BE2C (cell line): ENCODE measurements around the gene PCBP3.

Experiments
- DNase-seq: peaks from one replicate; pipeline ENCODE4 v3.0.0-alpha.2; 2020
- H3K27me3 ChIP-seq: fragments of 250-450 bp; sonication (Bioruptor Pico); 2 replicates; pipeline ENCODE4 v1.5.1; 2020; ENCODE audit warnings: mild to moderate bottlenecking
- H3K36me3 ChIP-seq: fragments of 250-450 bp; sonication (Bioruptor Pico); 2 replicates; pipeline ENCODE4 v1.5.1; 2020; ENCODE audit warnings: mild to moderate bottlenecking
- H3K4me1 ChIP-seq: fragments of 250-450 bp; sonication (Bioruptor Pico); 2 replicates; pipeline ENCODE4 v1.5.1; 2020
- H3K4me3 ChIP-seq: 2 replicates; pipeline ENCODE4 v1.5.1; 2011; ENCODE audit warnings: low read depth, low read length
- H3K9me3 ChIP-seq: fragments of 250-450 bp; sonication (Bioruptor Pico); 2 replicates; pipeline ENCODE4 v1.5.1; 2020
- TF ChIP-seq, protein P1 (sequence below): IDR thresholded peaks from 2 replicates; pipeline ENCODE4 v1.5.1; 2012; ENCODE audit warnings: mild to moderate bottlenecking, low read depth, low read length

PCBP3 gene

DNA sequence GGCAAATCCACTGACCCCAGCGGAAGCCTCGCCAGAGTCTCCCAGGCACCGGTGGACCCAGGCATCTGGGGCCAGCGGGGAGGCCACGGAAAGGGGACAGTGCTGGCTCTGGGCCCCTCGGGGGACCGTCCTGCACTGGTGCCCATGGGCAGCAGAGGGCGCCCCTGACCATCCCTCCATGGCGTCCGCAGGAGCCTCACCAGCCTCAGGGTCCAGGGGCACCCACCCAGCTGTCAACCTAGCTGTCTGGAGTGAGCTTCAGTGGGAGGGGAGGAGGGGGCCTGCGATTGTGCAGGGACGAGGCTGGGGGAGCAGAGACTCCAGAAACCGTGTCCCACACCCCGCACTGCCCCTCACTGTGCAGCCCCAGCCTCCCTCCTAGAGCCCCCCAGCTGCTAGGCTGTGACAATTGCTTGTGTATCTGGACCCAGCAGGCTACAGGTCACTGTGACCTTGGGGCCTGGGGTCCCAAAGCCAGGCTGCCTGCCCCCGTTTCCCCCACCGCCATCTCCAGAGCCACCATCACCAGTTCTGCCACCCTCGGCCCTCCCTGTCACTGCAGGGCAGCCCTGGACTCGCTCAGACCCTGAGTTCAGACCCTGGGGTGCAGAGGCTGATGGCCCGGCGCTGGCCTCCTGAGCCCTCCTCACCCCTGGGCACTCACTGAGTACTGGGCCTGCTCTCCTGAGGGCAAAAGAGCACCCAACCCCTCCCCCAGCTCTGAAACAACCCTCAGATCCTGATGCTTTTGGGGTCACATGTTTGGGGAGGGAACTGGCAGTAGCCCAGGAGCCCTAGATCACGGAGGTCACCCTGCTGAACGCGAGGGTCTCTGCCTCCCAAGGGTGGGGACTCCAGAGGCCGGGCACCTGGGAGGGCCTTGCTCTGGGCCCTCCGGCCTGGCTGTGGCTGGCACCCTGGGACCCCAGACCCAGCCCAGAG lies 327.4 kb downstream of the PCBP3 start:
- no peak overlapping the region for H3K4me3 ChIP-seq
- TF ChIP-seq, protein P1, sequence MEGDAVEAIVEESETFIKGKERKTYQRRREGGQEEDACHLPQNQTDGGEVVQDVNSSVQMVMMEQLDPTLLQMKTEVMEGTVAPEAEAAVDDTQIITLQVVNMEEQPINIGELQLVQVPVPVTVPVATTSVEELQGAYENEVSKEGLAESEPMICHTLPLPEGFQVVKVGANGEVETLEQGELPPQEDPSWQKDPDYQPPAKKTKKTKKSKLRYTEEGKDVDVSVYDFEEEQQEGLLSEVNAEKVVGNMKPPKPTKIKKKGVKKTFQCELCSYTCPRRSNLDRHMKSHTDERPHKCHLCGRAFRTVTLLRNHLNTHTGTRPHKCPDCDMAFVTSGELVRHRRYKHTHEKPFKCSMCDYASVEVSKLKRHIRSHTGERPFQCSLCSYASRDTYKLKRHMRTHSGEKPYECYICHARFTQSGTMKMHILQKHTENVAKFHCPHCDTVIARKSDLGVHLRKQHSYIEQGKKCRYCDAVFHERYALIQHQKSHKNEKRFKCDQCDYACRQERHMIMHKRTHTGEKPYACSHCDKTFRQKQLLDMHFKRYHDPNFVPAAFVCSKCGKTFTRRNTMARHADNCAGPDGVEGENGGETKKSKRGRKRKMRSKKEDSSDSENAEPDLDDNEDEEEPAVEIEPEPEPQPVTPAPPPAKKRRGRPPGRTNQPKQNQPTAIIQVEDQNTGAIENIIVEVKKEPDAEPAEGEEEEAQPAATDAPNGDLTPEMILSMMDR = peak; percentile 90
- H3K27me3 ChIP-seq = peaks cover 5% of the 10 kb centered on the region
- no peaks in the 10 kb centered on the region for H3K9me3 ChIP-seq
- no peaks in the 10 kb centered on the region for H3K36me3 ChIP-seq
- DNase-seq = peak; percentile 87
- H3K4me1 ChIP-seq = peaks cover 38% of the 10 kb centered on the region

DNA sequence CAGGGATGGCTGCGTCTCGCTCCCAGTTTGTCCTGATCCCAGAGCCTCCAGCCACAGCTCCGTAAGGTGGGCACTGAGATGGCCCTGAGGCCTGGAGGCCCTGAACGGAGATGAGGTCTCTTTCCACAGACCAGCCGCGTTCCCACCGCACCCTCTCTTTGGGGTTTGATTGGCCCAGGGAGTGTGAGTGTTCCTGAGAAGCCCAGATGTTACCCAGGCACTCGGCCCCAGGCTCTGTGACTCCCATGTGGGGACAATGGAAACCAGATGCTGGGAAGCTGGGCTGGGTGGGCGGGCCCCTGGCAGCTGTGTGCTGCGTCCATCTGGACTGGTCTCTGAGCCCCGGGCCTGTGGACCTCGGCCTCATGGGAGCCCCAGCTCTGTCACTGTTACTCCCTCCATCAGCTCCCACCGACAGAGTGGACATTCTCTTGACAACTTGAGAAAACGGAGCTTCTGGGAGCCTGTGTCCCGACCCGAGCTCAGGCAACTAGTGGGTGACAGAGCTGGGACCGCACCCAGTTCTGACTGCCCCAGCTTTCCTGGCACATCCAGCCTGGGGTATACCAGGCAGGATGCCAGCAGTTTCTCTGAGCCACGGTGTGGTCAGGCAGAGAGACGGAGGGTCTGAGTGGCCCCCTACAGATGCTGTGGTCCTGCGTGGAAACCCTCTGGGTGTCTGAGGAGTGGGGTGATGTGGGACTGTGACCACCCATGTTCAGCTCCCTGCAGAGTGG lies 328.3 kb downstream of the PCBP3 start:
- peak; percentile 91 for DNase-seq
- H3K9me3 ChIP-seq = no peaks in the 10 kb centered on the region
- TF ChIP-seq, protein P1 = no peak
- no peaks in the 10 kb centered on the region for H3K36me3 ChIP-seq
- H3K4me1 ChIP-seq = peaks cover 38% of the 10 kb centered on the region
- H3K27me3 ChIP-seq = peaks cover 5% of the 10 kb centered on the region
- peak overlapping the region; percentile 64 for H3K4me3 ChIP-seq

DNA sequence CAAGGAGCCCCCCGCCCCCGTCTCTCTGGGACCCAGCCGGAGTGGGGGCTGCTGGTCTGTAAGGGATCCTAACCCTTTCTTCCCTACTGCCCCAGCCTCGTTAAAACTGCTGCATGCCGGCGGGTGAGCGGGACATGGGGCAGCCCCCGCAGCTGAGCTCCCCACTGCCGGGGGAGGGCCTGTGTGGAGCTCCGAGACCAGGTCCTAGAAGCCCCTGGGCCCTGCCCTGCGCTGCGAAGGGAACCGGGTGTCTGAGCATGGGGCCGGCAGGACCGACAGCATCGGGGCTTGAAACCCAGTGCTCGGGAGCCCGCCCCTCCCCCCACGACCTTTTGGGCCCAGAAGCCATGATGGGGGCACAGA lies 328.8 kb downstream of the PCBP3 start:
- TF ChIP-seq, protein P1 = no peak
- Histone ChIP-seq H3K4me1 (peaks cover 38% of the 10 kb centered on the region), H3K36me3 (no peaks in the 10 kb centered on the region), H3K9me3 (no peaks in the 10 kb centered on the region), H3K4me3 (peak overlapping the region; percentile 64), H3K27me3 (peaks cover 5% of the 10 kb centered on the region)
- DNase-seq = no peak

DNA sequence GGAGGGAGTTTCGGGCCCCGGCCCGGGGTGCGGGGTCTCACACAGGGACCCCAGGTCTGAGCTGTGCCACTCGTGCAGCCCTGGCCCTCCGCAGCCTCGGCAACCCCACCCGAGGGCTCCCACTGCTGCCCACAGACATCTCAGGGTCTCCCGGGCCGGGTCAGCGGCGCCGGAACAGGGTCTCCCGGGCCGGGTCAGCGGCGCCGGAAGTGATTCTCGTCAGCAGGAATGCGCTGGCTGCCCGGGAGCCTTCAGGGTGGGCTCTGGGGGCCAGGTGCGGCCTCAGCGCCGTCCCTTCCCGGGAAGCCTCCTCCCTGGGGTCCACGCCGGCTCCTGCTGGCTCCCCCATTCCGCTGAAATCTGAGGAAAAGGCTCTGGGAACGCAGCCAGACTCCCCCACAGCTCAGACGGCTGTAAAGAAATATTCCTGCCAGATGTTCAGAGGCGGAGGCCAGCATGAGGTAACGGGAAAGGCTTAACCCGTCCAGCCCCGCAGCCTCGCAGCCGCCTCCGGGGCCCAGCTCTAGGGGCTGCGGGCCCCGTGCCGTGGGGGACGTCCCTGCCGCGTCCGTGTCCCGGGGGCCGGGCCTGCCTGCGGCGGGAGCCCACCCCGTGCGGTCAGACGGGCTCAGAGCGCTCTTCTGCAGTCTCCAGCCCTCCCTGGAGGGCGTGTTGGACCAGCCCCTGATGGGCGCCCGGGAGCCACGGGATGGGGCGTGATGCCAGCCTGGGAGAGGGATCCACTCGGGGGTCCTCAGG lies 329.4 kb downstream of the PCBP3 start:
- TF ChIP-seq, protein P1 = no peak
- Histone ChIP-seq H3K9me3 (no peaks in the 10 kb centered on the region), H3K4me1 (peaks cover 38% of the 10 kb centered on the region), H3K27me3 (peaks cover 5% of the 10 kb centered on the region), H3K4me3 (peak overlapping the region; percentile 64), H3K36me3 (no peaks in the 10 kb centered on the region)
- peak; percentile 64 for DNase-seq

DNA sequence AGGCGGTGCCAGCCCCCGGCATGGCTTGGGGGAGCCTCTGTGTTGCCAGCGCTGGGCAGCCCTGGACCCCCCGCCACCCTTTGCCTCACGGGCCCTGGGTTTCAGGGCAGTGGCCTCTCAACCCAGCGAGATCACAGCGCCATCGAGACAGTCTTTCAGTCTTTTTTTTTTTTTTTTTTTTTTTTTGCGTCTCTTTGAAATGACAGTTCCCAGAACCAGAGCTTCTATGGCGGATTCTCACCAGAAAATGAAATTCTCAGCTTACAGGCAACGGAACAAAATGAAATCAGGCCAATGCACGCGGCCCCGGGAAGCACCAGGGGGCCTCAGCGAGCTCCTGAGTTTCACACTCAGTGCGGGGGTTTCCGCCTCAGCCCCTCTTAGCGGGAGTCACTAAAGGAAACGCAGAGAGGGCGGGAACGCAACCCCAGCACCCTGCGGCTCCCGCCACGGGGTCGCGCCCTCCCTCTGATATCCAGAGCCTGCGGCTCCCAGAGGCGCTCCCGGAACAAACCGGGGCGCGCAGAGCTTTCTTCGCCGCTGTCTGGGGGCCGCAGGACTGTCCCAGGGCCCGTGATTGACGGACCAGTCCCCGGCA lies 330.0 kb downstream of the PCBP3 start:
- H3K9me3 ChIP-seq = no peaks in the 10 kb centered on the region
- no peaks in the 10 kb centered on the region for H3K36me3 ChIP-seq
- peak overlapping the region; percentile 64 for H3K4me3 ChIP-seq
- peaks cover 38% of the 10 kb centered on the region for H3K4me1 ChIP-seq
- peaks cover 5% of the 10 kb centered on the region for H3K27me3 ChIP-seq
- TF ChIP-seq, protein P1 = peak; percentile 80
- DNase-seq = peak; percentile 90
